ENCODE measurements around the gene PRR14. TPM values are rescaled to one million over a fixed set of nuclear protein-coding genes. Genes with fewer than 3 reads are reported as not detected.
"Not testable (repeated sequence)": the region's sequence is repeated elsewhere in the genome, so short reads cannot be mapped to it uniquely, and the experiment has no call there.

PRR14 gene
- total RNA-seq, 2 donors from 2014 or later, result 37.0 to 70.3 TPM

DNA sequence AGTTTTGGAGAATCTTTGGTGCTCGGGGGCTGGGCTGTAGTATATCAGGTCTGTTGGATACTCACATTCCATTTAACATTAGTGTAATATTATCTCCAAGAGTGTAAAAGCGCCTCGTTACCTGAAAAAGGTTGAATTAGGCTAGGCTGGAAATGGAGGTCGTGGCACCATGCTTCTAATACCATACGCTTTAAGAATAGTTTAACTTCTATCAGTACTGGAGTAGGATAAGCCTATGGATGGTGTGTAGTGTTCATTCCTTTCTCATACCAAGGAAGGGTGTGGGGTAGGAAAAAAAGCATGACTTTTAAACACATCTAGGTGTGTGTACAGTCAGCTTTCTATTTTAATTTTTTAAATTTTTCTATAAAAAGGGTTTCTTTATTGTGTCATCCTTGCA is 50.2 kb downstream of the PRR14 start:
- DNase-seq, result no peak
- intact Hi-C loops (cut with DNase I), result loop anchor here (10.0 kb wide), 1 partner anchor 204 kb away; no protein-coding TSS in a partner anchor
- Histone ChIP-seq H3K9me3 (no peaks in the 10 kb centered on the region), H3K36me3 (peaks cover 35% of the 10 kb centered on the region), H3K4me1 (peaks cover 6% of the 10 kb centered on the region), H3K27me3 (no peaks in the 10 kb centered on the region), H3K9ac (ENCODE audit: low read depth in 2 of 2, low read length in 2 of 2) (no peak overlapping the region), H3K4me3 (no peak overlapping the region), H3K27ac (no peak overlapping the region)
- TF ChIP-seq, protein P1, sequence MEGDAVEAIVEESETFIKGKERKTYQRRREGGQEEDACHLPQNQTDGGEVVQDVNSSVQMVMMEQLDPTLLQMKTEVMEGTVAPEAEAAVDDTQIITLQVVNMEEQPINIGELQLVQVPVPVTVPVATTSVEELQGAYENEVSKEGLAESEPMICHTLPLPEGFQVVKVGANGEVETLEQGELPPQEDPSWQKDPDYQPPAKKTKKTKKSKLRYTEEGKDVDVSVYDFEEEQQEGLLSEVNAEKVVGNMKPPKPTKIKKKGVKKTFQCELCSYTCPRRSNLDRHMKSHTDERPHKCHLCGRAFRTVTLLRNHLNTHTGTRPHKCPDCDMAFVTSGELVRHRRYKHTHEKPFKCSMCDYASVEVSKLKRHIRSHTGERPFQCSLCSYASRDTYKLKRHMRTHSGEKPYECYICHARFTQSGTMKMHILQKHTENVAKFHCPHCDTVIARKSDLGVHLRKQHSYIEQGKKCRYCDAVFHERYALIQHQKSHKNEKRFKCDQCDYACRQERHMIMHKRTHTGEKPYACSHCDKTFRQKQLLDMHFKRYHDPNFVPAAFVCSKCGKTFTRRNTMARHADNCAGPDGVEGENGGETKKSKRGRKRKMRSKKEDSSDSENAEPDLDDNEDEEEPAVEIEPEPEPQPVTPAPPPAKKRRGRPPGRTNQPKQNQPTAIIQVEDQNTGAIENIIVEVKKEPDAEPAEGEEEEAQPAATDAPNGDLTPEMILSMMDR (IDR thresholded peaks at IDR 0.05), result no peak

DNA sequence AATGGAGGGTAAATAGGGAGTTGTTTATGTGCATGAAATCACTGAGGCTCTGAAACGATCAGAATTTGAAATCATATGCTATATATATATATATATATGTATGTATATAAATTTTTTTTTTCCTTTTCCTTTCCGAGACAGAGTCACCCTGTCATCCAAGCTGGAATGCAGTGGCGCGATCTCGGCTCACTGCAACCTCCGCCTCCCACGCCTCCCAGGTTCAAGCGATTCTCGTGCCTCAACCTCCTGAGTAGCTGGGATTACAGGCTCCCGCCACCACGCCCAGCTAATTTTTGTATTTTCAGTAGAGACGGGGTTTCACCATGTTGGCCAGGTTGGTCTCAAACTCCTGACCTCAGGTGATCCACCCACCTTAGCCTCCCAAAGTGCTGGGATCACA is 52.3 kb downstream of the PRR14 start:
- not testable (repeated sequence) for H3K9ac ChIP-seq (ENCODE audit: low read depth in 2 of 2, low read length in 2 of 2)
- intact Hi-C loops (cut with DNase I), result loop anchor here (10.0 kb wide), 1 partner anchor 202 kb away; no protein-coding TSS in a partner anchor

DNA sequence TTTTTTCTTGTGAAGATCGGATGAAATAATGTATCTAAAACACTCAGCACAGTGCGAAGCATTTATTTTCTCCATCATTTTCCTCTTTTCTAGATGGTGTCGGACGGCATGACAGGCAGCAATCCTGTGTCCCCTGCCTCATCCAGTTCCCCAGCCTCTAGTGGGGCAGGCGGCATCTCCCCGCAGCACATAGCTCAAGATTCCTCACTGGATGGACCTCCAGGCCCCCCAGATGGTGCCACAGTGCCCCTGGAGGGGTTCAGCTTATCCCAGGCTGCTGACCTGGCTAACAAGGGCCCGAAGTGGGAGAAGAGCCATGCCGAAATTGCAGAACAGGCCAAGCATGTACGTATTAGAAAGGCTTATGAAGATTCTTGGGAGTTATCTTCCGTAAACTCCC is 53.2 kb downstream of the PRR14 start:
- Histone ChIP-seq H3K4me1 (peaks cover 6% of the 10 kb centered on the region), H3K9me3 (no peaks in the 10 kb centered on the region), H3K4me3 (no peak overlapping the region), H3K27ac (no peak overlapping the region), H3K27me3 (no peaks in the 10 kb centered on the region), H3K36me3 (peaks cover 47% of the 10 kb centered on the region), H3K9ac (ENCODE audit: low read depth in 2 of 2, low read length in 2 of 2) (no peak overlapping the region)
- intact Hi-C loops (cut with DNase I), result loop anchor here (10.0 kb wide), 1 partner anchor 201 kb away; no protein-coding TSS in a partner anchor
- TF ChIP-seq, protein P1 (IDR thresholded peaks at IDR 0.05), result no peak
- DNase-seq, result no peak

More for the DNA sequence above, 52.3 kb downstream of the PRR14 start:
- H3K4me3 ChIP-seq, H3K9me3 ChIP-seq, H3K4me1 ChIP-seq, H3K27me3 ChIP-seq, H3K27ac ChIP-seq, DNase-seq: not testable (repeated sequence)
- peaks cover 47% of the 10 kb centered on the region for H3K36me3 ChIP-seq

Other genes with a start within 250 kb of the PRR14 start
- gene ZNF771, start 243.4 kb upstream of the PRR14 start, total RNA-seq, result 1 to 10 TPM; 3.5 to 6.5 TPM
- gene DCTPP1, start 220.9 kb upstream of the PRR14 start, total RNA-seq, result 100 to 1,000 TPM in 1 of 2 donors, 10 to 100 TPM in 1; 80.9 to 153 TPM
- gene SEPHS2, start 205.1 kb upstream of the PRR14 start, total RNA-seq, result 100 to 1,000 TPM in 1 of 2 donors, 10 to 100 TPM in 1; 93.3 to 156 TPM
- gene ITGAL, start 178.2 kb upstream of the PRR14 start, total RNA-seq, result 1 to 10 TPM; 3.4 to 4.8 TPM
- gene ZNF768, start 124.4 kb upstream of the PRR14 start, total RNA-seq, result 10 to 100 TPM; 58.6 to 63.2 TPM
- 10 to 100 TPM in 1 of 2 donors, 1 to 10 TPM in 1; 8.7 to 11.9 TPM for gene ZNF747, start 116.1 kb upstream of the PRR14 start, total RNA-seq
- 10 to 100 TPM in 1 of 2 donors, 1 to 10 TPM in 1; 9.0 to 11.1 TPM for gene ZNF764, start 92.6 kb upstream of the PRR14 start, total RNA-seq
- gene ZNF688, start 79.2 kb upstream of the PRR14 start, total RNA-seq, result 10 to 100 TPM; 13.1 to 14.3 TPM
- gene ZNF785, start 65.3 kb upstream of the PRR14 start, total RNA-seq, result 10 to 100 TPM; 12.7 to 13.3 TPM
- 1 to 10 TPM; 6.8 to 7.0 TPM for gene ZNF689, start 40.6 kb upstream of the PRR14 start, total RNA-seq
- gene FBRS, start 7.5 kb downstream of the PRR14 start, total RNA-seq, result 10 to 100 TPM; 65.1 to 74.2 TPM
- 10 to 100 TPM; 44.0 to 79.3 TPM for gene SRCAP, start 48.2 kb downstream of the PRR14 start, total RNA-seq
- 10 to 100 TPM; 33.6 to 47.8 TPM for gene PHKG2, start 97.5 kb downstream of the PRR14 start, total RNA-seq
- 10 to 100 TPM in 1 of 2 donors, 1 to 10 TPM in 1; 8.6 to 12.7 TPM for gene CFAP119, start 111.1 kb downstream of the PRR14 start, total RNA-seq
- gene RNF40, start 111.4 kb downstream of the PRR14 start, total RNA-seq, result 100 to 1,000 TPM in 1 of 2 donors, 10 to 100 TPM in 1; 94.6 to 117 TPM
- gene ZNF629, start 136.2 kb downstream of the PRR14 start, total RNA-seq, result 10 to 100 TPM; 11.8 to 15.2 TPM
- gene BCL7C, start 243.1 kb downstream of the PRR14 start, total RNA-seq, result 10 to 100 TPM; 19.9 to 34.5 TPM
- 1 to 10 TPM in 1 of 2 donors, under 1 TPM in 1; 0.72 to 1.6 TPM for gene CTF1, start 245.7 kb downstream of the PRR14 start, total RNA-seq